HT-29 (cell line): ENCODE measurements around the gene PIK3R6. TPM values are rescaled to one million over a fixed set of nuclear protein-coding genes. Genes with fewer than 3 reads are reported as not detected.
A peak's percentile ranks its signal among the peaks of the same experiment; 100 is the strongest.
"Not testable (repeated sequence)": the region's sequence is repeated elsewhere in the genome, so short reads cannot be mapped to it uniquely, and the experiment has no call there.

Source experiments
- DNase-seq: peaks from one replicate; pipeline ENCODE4 v3.0.0-alpha.2; 2015; ENCODE audit warnings: low spot score
- total RNA-seq: library from RNA; depleted of rRNA; stranded (reverse); fragments of >200 nt; shearing (Covaris generic); gene quantifications from 2 replicates; pipeline ENCODE4 v1.2.3, GENCODE V29; 2014

The PIK3R6 gene
- total RNA-seq, 1 experiment from 2014 or later: not detected

DNA sequence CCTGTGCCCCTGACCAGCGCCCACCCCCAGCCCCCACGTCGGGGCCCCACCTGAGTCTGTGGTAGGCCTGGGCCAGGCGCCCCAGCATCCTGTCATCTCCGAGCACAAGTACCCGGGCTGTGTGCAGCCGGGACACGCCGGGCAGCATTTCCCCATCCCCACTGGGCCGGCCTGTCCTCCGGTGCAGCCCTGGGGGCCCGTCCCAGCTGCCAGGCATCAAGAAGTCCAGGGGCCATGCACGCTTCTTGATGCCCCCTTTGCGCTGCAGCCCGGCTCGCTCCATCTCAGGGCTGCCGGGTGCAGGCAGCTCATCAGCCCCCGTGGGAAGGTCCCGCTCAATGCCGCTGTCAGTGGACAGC lies 39.0 kb downstream of the PIK3R6 start:
- DNase-seq: no peak

DNA sequence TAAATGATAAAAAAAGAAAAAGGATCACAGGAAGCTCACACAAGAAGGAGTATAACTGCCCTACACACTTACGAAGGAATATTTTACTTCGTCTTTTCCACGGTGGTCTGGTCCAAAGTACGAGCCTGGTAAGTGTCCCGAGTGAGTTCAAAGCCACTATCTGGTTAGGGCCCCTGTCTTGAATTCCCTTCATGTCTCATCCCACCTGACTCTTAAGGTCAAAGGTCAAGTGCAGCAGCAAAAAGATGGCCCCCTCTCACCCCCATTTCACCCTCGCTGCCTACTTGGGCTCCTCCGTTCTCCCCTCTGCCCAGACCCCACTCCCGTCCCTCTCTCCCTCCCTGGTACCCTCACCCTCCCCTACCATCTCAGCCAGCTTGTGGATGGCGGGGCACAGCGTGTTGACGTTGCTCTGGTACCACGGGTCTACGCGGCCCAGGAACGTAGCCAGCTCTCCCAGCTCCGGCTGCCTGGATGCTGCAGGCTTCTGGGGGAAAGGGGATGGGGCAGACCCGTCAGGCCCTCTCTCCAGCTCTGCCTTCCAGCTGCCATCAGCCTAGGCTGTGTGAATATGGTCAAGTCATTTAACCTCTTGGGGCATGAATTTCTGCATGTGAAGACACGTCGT lies 40.6 kb downstream of the PIK3R6 start:
- DNase-seq: no peak

DNA sequence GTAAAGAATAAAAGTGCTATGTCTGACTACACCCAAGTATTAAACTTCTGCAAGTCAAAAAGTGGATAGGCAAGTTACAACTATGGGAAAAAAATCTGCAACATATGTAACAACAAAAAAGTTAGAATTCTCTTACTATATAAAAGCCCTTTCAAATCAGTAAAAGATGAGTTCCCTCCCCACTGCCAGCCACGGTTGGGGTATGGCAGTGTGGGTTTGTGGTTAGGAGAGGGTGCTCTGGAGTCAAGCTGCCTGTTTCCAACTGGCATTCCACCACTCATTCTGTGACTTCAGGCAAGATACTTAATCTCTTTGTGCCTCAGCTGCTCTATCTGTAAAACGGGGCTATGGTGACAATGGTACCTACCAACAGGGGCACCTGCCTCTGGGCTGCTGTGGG lies 41.7 kb downstream of the PIK3R6 start:
- no peak for DNase-seq

DNA sequence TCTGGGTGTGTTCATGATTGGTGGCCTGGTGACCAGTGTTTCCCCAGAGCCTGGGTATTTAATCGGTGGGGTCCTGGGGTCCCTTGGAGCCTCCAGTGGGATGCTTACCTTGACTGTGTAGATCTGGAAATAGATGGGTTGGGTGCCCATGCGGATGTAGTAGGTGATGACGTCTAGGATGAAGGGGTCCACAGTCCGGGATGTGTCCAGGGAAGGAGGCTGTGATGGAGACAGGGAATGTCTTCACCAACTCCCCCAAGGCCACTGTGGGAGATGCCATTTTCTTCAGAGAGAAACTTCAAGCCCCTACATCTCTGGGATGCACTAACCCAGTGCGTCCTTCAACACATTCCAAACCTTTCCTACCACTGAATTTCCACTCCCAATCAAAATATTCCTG lies 44.2 kb downstream of the PIK3R6 start:
- no peak for DNase-seq

DNA sequence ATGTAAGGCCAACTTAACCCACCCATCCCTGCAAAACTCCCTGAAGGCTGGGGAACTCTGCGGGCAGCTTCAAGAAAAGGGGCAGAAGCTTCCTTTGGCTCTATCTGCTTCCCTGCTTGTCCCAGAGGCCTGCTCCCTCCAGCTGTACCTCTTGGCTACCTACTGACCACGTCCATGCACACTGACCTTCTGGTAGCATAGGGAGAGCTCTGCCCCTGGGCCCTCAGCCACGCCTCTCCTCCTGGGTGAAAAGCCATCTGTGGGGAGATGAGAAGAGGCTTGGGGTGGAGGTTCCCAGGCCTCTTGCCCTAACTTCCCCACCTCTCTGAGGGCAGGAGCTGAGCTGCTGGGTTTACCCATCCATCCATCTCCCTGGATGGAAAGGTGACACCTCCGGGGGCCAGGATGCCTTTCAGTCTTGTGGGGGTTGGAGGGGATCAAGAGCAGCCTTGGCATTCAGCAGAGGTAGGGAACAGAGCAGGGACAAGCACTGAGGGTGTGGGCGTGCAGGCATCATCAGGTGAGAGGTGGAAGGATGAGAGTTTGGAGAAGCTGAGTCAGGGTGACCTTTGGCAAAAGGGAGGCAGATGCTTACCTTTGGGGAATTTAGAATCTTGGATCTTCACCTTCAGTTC lies 45.0 kb downstream of the PIK3R6 start:
- no peak for DNase-seq

DNA sequence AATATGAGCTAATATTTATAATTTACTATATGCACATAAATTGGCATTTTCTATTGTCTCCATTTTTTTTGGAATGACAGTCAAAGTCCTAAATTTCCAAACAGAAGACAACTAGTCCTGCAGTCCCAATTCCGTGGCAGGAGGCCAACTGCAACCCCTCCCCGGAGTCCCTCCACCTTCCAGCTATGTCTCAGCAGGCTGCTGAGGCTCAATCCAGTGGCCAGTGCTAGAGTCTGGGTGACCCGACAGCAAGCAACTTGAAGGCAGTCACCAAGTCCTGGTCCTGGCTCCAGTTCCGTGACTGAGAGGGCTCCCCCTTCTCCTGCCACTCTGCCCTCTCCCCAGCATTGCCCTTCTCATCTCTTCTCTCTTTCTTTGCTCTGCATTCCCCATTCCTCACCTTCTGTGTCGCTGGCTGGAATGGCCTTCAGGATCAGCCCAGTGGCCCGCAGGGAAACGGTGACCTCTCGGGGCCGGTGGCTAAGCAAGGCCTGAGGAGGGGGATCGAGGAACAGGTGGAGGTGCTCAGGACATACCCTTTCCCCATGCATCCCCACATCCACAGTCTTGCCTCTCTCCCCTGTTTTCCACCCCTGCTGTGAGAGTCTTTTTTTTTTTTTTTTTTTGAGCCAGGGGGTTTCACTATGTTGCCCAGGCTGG lies 45.9 kb downstream of the PIK3R6 start:
- no peak for DNase-seq

DNA sequence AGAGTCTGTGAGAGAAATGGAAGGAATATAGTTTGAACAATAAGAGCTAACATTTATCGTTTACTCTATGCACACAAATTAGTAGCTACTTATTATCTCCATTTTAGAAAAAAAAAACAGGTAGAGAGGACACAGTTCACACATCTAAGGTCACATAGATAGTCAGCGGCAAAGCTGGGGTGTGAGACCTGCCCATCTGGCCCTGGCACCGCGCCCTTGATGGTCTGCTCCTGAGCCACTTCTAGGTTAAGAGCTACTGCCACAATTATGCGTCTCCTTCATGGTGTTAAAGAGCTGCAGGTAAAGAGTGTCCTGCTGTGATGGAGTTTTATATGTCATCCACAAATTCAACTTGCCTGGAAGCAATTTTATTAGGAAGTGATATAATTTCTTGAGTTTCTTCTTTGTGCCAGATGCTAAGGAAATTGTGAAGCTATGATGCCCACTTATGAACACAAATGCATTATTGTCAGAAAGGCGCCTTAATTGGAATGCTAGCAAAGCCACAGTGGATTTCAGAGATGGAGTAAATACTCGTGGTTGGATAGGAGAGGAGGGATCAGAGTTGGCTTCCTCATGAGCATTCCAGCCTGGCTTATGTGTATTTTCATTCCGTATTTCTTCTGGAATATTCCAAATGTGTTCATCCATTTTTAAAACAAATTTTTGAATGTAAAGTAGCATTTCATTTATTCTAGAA lies 47.0 kb downstream of the PIK3R6 start:
- no peak for DNase-seq

DNA sequence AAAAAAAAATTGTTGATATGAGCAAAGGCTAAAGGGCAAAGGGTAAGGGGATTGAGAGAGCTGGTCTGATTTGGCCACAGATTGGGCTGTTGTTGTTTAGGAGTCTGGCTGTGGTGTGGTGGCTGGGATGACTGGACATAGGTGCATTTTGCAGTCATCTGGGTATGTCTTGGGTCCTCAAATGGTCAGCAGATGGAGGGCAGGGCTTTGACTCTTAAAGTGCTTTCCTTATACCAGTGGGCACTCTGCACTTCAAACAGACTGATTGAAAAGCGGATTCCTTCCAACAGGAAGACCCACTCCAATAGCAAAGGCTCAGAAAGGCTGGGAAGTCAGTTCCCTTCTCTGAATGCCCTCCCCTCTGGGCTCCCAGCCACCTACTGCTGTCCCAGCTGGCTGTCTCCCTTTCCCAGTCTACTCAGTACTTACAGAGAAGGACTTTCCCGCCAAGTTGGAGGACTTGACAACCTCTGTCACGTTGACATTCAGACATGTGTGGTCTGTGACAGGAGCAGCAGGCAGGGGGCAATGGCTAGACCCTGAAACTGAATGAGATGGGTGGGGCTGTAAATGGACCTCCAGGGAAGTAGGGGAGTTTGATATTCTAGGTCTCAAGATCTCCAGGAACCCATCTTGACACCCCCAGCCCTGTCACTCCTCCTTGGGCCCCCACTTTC lies 48.7 kb downstream of the PIK3R6 start:
- no peak for DNase-seq

DNA sequence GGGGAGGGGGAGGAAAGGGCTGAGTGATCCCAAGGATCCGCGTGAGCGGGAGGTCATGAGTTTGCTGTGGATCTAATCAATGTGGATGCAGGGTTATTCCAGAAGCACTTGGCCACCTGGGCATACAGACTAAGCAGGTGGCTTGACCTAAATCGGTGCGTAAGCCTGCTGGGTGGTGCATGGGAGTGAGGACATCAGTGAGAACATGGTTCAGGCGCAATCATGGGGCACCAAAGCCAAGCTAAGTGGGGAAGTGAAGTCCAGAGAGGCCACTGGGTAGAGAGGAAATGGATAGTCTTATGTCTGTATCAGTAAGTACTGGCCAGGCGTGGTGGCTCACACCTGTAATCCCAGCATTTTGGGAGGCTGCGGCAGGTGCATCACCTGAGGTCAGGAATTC lies 49.4 kb downstream of the PIK3R6 start:
- DNase-seq: no peak

DNA sequence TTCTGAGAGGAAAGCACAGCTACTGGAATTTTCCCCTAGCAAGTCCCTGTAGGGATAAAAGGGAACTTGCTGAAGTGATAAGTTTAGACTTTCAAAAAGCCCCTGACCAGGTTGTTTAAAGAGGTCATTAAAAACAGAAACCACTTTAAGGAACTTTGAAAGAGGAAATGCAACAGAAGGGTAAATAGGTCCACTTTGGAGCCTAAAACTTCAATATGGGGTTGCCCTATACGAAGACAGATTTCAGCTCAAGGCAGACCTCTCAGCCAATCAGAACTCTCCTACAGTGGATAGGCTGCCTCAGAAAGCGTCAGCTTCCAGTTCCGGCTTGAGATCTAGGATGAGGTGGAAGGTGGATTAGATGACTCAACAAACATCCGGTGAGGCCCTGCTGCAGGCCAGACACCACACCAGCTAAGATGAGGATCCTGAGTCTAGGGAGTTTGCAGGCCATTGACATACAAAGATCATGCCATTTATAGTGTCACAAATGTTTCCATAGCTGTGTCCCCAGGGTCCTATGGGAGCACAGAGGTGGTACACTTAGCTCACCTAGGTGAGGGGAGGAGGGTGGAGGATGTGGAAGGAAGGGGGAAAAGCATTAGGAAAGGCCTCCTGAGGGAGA lies 60.4 kb downstream of the PIK3R6 start:
- no peak for DNase-seq

DNA sequence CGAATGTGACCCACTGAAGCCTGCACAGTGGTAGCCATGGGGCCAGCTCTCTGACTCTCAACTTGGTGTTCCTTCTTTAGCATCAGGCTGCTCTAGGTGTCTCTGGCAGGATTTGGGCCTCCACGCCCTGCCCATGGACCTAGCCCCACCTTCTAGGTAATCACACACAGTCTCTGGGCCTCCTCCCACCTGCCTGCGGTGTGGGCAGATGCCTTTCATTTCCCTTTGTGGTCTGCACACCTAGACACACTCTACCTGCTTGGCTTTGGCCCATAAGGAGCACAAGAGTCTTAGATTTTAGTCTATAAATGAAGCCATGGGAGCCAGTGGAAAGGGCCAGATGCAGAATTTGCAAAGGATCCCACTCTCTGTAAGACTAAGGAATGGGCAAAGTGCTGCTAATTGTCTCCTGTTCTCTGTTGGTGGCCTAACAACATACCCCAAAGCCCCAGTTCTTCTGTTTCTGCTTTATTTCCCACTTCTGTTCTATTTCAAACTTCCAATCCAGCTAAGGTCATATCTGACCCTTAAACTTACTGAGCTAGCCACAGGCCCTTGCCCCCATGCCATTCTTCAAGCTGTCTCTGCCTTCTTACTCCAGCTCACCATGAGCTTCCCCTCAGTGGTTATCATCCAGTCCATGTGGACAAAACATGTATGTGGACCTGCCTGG lies 61.1 kb downstream of the PIK3R6 start:
- no peak for DNase-seq

DNA sequence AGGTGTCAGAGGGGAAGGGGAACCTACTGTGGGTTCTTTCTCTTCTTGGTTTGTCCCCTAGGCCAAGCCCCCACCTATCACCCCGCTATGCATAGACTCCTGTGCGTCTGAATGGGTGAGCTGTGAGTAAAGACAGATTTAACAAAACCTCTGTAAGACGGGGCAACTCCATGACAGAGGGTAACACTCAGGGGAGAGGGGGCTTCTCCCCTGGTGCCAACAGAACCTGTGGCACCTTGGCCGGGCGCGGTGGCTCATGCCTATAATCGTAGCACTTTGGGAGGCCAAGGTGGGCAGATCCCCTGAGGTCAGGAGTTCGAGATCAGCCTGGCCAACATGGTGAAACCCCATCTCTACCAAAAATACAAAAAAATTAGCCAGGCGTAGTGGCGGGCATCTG lies 62.1 kb downstream of the PIK3R6 start:
- not testable (repeated sequence) for DNase-seq

DNA sequence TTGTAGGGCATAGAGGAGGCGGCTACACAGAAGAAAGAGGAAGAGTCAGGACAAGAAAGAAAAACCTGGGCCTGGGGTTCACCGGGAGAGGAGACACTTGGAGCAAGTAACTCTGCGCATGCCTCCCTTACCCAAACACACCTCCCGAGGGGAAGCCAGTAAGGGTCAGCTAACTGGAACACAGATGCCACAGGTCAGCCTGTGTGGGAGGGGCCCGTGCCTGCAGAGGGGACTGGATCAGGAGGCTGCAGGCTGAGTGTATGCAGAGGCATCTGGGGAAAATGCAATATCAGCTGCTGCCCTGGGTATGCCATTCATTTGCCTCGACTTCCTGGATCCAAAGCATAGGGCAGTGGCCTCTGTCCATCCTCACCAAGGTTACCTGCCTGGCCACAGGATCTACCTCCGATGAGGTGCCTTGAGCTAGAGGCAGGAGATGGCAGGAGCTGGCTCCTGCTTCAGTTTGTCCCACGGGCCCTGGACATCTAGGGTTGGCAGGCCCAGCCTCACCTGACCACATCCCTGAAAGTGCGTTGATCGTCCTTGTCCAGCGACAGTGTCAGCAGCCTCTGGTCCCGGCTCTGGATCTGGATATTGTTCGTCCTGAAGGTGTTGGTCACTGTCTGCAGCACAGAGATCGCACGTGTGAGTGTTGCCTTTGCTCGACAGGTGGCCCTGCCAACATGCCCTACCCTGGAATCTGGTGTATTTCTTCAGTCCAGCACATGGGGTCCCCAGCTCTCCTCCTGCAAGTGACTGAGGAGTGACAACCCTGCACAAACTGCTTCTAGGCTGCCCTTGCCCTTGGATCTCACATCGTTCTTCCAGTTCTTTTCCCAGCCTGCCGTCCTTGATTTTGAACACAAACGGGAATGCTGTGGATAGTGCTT lies 63.7 kb downstream of the PIK3R6 start:
- DNase-seq: peak; percentile 14

DNA sequence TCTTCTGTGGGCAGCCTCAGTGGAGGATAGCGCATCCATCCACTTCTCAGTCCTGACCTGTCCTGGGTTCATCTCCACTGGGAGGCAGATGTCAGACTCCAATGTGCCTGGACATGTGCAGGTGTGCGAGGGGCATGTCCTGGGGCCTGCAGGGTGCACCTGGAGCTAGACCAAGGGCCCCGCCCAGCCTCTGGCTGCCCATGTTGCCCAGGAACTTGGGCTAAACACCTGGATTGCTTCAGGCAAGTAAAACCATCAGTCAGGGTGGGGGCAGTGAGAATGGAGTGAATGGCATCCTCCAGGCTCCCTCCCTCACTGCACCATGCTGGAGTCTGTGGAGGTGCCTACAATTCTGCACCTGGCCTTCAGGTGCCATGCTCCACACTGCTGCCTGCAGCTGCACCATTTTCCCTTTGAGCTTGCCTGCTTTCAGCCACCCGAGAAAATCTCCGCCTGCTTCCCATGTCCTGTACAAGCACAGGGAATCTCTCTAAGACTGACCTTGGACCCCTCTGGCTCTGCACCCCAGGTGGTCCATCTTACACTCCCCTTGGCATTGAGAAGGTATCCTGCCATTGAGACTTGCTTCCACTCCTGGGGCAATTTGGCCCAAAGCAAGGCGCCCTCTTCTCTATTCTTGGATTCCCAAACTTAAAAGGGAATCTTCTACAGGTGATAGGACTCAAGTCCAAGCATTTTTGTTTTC lies 66.2 kb downstream of the PIK3R6 start:
- DNase-seq: no peak

DNA sequence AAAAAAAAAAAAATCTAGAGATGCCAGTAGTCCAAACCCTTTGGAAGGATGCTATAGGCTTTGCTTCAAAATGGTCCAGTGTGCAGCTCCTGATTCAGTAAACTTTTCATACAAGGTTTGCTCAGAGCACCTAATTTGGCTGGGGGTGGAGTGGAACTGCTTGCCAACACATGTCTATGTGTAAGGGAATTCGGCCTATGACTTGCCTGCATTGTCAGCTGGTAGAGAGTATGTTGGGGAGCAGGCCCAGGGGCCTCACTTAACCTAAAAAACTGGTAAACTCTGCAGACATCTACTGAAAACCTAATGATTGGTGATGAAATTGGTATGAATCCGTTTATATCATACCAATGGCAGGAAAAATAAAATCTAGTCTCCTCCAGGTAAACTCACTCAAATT lies 66.8 kb downstream of the PIK3R6 start:
- DNase-seq: no peak

DNA sequence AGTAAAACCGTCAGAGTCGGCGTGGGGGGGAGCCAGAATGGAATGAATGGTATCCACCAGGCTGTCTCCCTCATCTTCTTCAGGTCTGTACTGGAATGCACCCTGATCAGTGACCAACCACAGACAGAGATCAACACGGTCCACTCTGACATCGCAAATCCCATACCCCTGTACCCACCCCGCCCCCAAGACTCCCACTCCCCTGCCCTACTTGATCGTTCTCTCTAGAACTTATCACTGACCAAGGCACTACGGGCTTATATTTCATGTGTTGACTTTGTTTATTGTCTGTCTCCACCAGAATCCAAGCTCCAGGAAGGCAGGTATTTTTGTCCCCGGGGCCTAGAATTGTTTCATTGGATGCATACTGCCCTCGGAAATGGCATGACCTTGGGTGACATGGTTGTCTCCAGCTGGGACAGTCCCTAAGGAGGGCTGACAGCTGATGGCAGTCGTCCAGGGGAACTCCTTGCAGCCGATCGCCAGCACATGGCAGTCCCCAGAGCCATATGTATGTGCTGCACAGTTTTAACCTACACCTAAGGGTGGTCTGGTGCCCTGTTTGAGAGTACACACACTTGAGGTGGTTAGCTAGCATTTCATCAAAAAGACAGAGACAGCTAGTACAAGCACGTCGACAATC lies 67.8 kb downstream of the PIK3R6 start:
- DNase-seq: no peak

DNA sequence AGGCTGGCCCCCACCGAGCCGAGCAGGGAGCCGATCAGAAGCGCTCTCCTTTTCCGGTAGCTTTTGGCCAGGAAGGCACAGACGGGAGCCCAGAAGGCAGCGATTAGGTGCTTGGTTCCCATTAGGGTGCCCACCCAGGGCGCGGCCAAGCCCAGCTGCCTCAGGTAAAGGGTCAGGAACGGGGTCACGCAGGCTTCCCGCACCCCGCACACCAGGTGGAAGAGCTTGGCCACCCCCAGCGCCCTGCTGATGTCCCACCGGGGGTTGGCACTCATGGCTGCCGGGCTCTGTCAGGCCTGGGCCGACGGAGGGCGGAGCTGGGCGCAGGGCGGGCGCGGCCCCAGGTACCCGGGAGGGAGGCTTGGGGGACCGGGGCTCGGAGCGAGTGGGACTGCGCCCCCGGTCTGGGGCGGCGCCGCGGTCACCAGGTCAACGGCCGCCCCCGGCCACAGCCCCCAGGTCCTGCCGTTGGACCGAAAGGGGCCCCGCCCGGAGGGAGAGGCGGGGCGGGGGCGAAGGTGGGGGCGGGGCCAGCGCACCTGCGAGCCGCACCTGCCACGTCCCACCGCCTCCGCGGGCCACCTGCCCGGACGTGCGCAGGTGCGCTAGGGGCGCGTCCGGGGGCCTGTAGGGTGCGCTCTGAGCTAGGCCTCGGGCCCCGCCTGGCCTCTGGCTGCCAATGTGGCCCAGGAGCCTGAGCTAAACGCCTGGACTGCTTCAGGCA lies 68.5 kb downstream of the PIK3R6 start, which contains the start of gene MFSD6L:
Gene MFSD6L (minus strand): TSS at position 520 of the 724 bp plus-strand sequence. CDS start 245 bp downstream, at position 275.
- peak; percentile 7 for DNase-seq
